WTC11 (cell line): Measurements from ENCODE around the gene OCEL1. TPM values are rescaled to one million over a fixed set of nuclear protein-coding genes. Genes with fewer than 3 reads are reported as not detected.

Experiments
- ATAC-seq: fragments of 200-7000 bp; cut with Tn5 transposase; 2 replicates; pipeline ENCODE4 v1.10.0; 2021; ENCODE audit warnings: mild to moderate bottlenecking, moderate library complexity
- CTCF ChIA-PET: fragments of 300-600 bp; sonication (Branson Sonifier 250); formaldehyde crosslinking; loops from one replicate; lab custom pipeline; 2021; ENCODE audit warnings: antibody characterized with exemption; lab: Charles Lee
- POLR2A ChIA-PET: fragments of 350-600 bp; sonication (Branson Sonifier 250); formaldehyde crosslinking; loops from one replicate; lab custom pipeline; 2021; ENCODE audit warnings: antibody characterized with exemption; lab: Charles Lee
- DNase-seq: peaks from one replicate; pipeline ENCODE4 v3.0.0; 2021; ENCODE audit warnings: low spot score
- H3K27ac Mint-ChIP-seq: 2 replicates; pipeline ENCODE4 v1.8.0; 2021; ENCODE audit warnings: mixed read lengths
- H3K27me3 Mint-ChIP-seq: 2 replicates; pipeline ENCODE4 v1.8.0; 2021; ENCODE audit warnings: low read depth, mild to moderate bottlenecking, moderate library complexity, mixed read lengths
- H3K36me3 Mint-ChIP-seq: 2 replicates; pipeline ENCODE4 v1.8.0; 2021; ENCODE audit warnings: mixed read lengths
- H3K4me1 Mint-ChIP-seq: 2 replicates; pipeline ENCODE4 v1.8.0; 2022; ENCODE audit warnings: mixed read lengths
- H3K4me3 Mint-ChIP-seq: 2 replicates; pipeline ENCODE4 v1.8.0; 2021; ENCODE audit warnings: mild to moderate bottlenecking, moderate library complexity, mixed read lengths
- H3K9me3 Mint-ChIP-seq: 2 replicates; pipeline ENCODE4 v1.8.0; 2021; ENCODE audit warnings: mixed read lengths
- ATF6 ChIP-seq: sonication (generic); formaldehyde crosslinking; IDR thresholded peaks from 2 replicates; pipeline ENCODE4 v1.8.1; 2023; ENCODE audit warnings: mild to moderate bottlenecking, missing genetic modification reagents
- ELF4 ChIP-seq: sonication (generic); formaldehyde crosslinking; IDR thresholded peaks from 2 replicates; pipeline ENCODE4 v1.8.1; 2022; ENCODE audit warnings: low read depth, mild to moderate bottlenecking, moderate library complexity, missing genetic modification reagents
- EMX1 ChIP-seq: fragments of 250-450 bp; sonication (Bioruptor Pico); IDR thresholded peaks from 2 replicates; pipeline ENCODE4 v1.8.0; 2021; ENCODE audit warnings: mild to moderate bottlenecking
- FOXK1 ChIP-seq: sonication (generic); formaldehyde crosslinking; IDR thresholded peaks from 2 replicates; pipeline ENCODE4 v1.8.0; 2022; ENCODE audit warnings: mild to moderate bottlenecking, moderate library complexity, missing genetic modification reagents
- GABPB1 ChIP-seq: sonication (generic); formaldehyde crosslinking; IDR thresholded peaks from 2 replicates; pipeline ENCODE4 v1.8.1; 2023; ENCODE audit warnings: mild to moderate bottlenecking, missing genetic modification reagents
- HMGA2 ChIP-seq: fragments of 250-450 bp; sonication (Bioruptor Pico); IDR thresholded peaks from 2 replicates; pipeline ENCODE4 v1.4.0; 2021; ENCODE audit warnings: mild to moderate bottlenecking, moderate library complexity
- NR3C1 ChIP-seq: sonication (generic); formaldehyde crosslinking; conservative IDR thresholded peaks from 2 replicates; pipeline ENCODE4 v1.8.1; 2023; ENCODE audit warnings: low read depth, mild to moderate bottlenecking, missing genetic modification reagents
- PRDM15 ChIP-seq: sonication (generic); formaldehyde crosslinking; IDR thresholded peaks from 2 replicates; pipeline ENCODE4 v1.8.0; 2022; ENCODE audit warnings: missing genetic modification reagents
- SP1 ChIP-seq: sonication (generic); formaldehyde crosslinking; conservative IDR thresholded peaks from 2 replicates; pipeline ENCODE4 v1.8.1; 2022; ENCODE audit warnings: missing genetic modification reagents
- USF2 ChIP-seq: sonication (generic); formaldehyde crosslinking; IDR thresholded peaks from 2 replicates; pipeline ENCODE4 v1.8.1; 2023; ENCODE audit warnings: mild to moderate bottlenecking, missing genetic modification reagents, moderate library complexity
- ZBTB21 ChIP-seq: sonication (generic); formaldehyde crosslinking; IDR thresholded peaks from 2 replicates; pipeline ENCODE4 v1.8.1; 2023; ENCODE audit warnings: mild to moderate bottlenecking, missing genetic modification reagents, borderline replicate concordance
- ZNF121 ChIP-seq: sonication (generic); formaldehyde crosslinking; IDR thresholded peaks from 2 replicates; pipeline ENCODE4 v1.8.0; 2023; ENCODE audit warnings: missing genetic modification reagents
- ZNF219 ChIP-seq: sonication (generic); formaldehyde crosslinking; IDR thresholded peaks from 2 replicates; pipeline ENCODE4 v1.8.0; 2023; ENCODE audit warnings: missing genetic modification reagents, mild to moderate bottlenecking, borderline replicate concordance
- ZNF396 ChIP-seq: fragments of 250-450 bp; sonication (Bioruptor Pico); IDR thresholded peaks from 2 replicates; pipeline ENCODE4 v1.8.0; 2021; ENCODE audit warnings: mild to moderate bottlenecking, moderate library complexity, borderline replicate concordance
- ZNF416 ChIP-seq: fragments of 250-450 bp; sonication (Bioruptor Pico); IDR thresholded peaks from 2 replicates; pipeline ENCODE4 v1.9.0; 2021; ENCODE audit warnings: mild to moderate bottlenecking, inconsistent platforms
- ZNF423 ChIP-seq: fragments of 250-450 bp; sonication (Bioruptor Pico); IDR thresholded peaks from 2 replicates; pipeline ENCODE4 v2.1.2; 2022; ENCODE audit warnings: mild to moderate bottlenecking, moderate library complexity
- ZNF671 ChIP-seq: fragments of 250-450 bp; sonication (Bioruptor Pico); IDR thresholded peaks from 2 replicates; pipeline ENCODE4 v1.8.0; 2021; ENCODE audit warnings: mild to moderate bottlenecking
- total RNA-seq: library from RNA; stranded (reverse); gene quantifications from 3 replicates; pipeline ENCODE4 v1.2.3, GENCODE V29; 2021

Gene OCEL1
- total RNA-seq, 1 experiment from 2014 or later = 34.0 TPM

- Mint-ChIP-seq H3K4me3 (no peak overlapping the region), H3K27ac (peak overlapping the region; percentile 99), H3K4me1 (peaks cover 30% of the 10 kb centered on the region), H3K36me3 (peaks cover 8% of the 10 kb centered on the region; the same call in 1 of the 2 replicates), H3K27me3 (no peaks in the 10 kb centered on the region), H3K9me3 (no peaks in the 10 kb centered on the region)
- ChIA-PET CTCF (interaction anchor here (1.0 to 3.8 kb wide), 4 partner anchors 10 to 198 kb away, joined by 3 to 38 read pairs (median 4); partner anchors contain the start of gene OCEL1), POLR2A (no interaction called here)
- peak; percentile 56; the same call in 1 of the 2 replicates for TF ChIP-seq PRDM15 (CRISPR knock-in tag)
- no peak for TF ChIP-seq ELF4 (CRISPR knock-in tag)
- ATAC-seq = no peak
- no peak for DNase-seq
Measured at GRCh38 chr19:17249887-17250548, 24.0 kb downstream of the OCEL1 start.

- no peak for DNase-seq
- peaks cover 5% of the 10 kb centered on the region for H3K9me3 Mint-ChIP-seq
- peaks cover 2% of the 10 kb centered on the region for H3K4me1 Mint-ChIP-seq
- H3K27me3 Mint-ChIP-seq = no peaks in the 10 kb centered on the region
- H3K4me3 Mint-ChIP-seq = no peak overlapping the region
- H3K27ac Mint-ChIP-seq = no peak overlapping the region
- TF ChIP-seq ELF4 (CRISPR knock-in tag) = no peak
- no peak for TF ChIP-seq HMGA2 (CRISPR knock-in tag)
- TF ChIP-seq ZBTB21 (CRISPR knock-in tag) = no peak
- TF ChIP-seq ZNF416 (CRISPR knock-in tag) = no peak
- TF ChIP-seq ZNF671 (CRISPR knock-in tag) = no peak
- no peak for TF ChIP-seq EMX1 (CRISPR knock-in tag)
- no peak for TF ChIP-seq GABPB1 (CRISPR knock-in tag)
- TF ChIP-seq ZNF219 (CRISPR knock-in tag) = no peak
- TF ChIP-seq NR3C1 (CRISPR knock-in tag) = no peak
- TF ChIP-seq FOXK1 = no peak
- TF ChIP-seq ATF6 (CRISPR knock-in tag) = no peak
- TF ChIP-seq ZNF423 (CRISPR knock-in tag) = no peak
- TF ChIP-seq SP1 (CRISPR knock-in tag) = no peak
- H3K36me3 Mint-ChIP-seq = peaks cover 37% of the 10 kb centered on the region
- ChIA-PET CTCF (interaction anchor here (0.7 to 1.6 kb wide), 4 partner anchors 10 to 39 kb away, joined by 3 to 6 read pairs (median 4); partner anchors contain the start of genes USE1 and USHBP1), POLR2A (interaction anchor here (0.9 kb wide), 1 partner anchor 11 kb away, joined by 3 read pairs; no protein-coding TSS in a partner anchor)
- no peak for ATAC-seq
Measured at GRCh38 chr19:17254636-17255035, 28.6 kb downstream of the OCEL1 start.

GRCh38 chr19:17255150-17255621 lies 29.2 kb downstream of the OCEL1 start:
- POLR2A ChIA-PET = interaction anchor here (0.5 to 0.9 kb wide), 2 partner anchors 11 to 73 kb away, joined by 3 read pairs; no protein-coding TSS in a partner anchor

More at GRCh38 chr19:17255150-17255621, 29.2 kb downstream of the OCEL1 start:
- no peaks in the 10 kb centered on the region for H3K4me1 Mint-ChIP-seq
- CTCF ChIA-PET = interaction anchor here (0.7 to 1.6 kb wide), 4 partner anchors 9 to 40 kb away, joined by 3 to 6 read pairs (median 4); partner anchors contain the start of genes USE1 and USHBP1
- DNase-seq (no peak), ATAC-seq (peak; percentile 63)
- no peak overlapping the region for H3K4me3 Mint-ChIP-seq
- peak; percentile 16; the same call in 1 of the 2 replicates for TF ChIP-seq USF2 (CRISPR knock-in tag)
- no peak for TF ChIP-seq ZNF396 (CRISPR knock-in tag)
- peak; percentile 20; the same call in 1 of the 2 replicates for TF ChIP-seq ZNF121 (CRISPR knock-in tag)
- peaks cover 40% of the 10 kb centered on the region for H3K36me3 Mint-ChIP-seq
- H3K9me3 Mint-ChIP-seq = peaks cover 7% of the 10 kb centered on the region
- no peaks in the 10 kb centered on the region for H3K27me3 Mint-ChIP-seq
- no peak overlapping the region for H3K27ac Mint-ChIP-seq
